SK-N-SH (cell line): ENCODE results near the gene FLAD1. TPM values are rescaled to one million over a fixed set of nuclear protein-coding genes. Genes with fewer than 3 reads are reported as not detected.

ENCODE experiments used
- CTCF ChIA-PET: fragments of 300-600, 350-600 bp; formaldehyde crosslinking; extraction: SDS; loops from one replicate; lab custom pipeline; 2021; lab: Yijun Ruan, JAX
- POLR2A ChIA-PET: fragments of 350-600 bp; sonication (Branson Sonifier 250); formaldehyde crosslinking; extraction: SDS; loops from one replicate; lab custom pipeline; 2020; ENCODE audit warnings: antibody characterized with exemption, inconsistent platforms; lab: Yijun Ruan, JAX
- DNase-seq: peaks from one replicate; pipeline ENCODE4 v3.0.0; 2012
- H2AFZ ChIP-seq: fragments of 200-600 bp; sonication (generic); 2 replicates; pipeline ENCODE4 v1.8.1; 2016; ENCODE audit warnings: antibody characterized with exemption, mild to moderate bottlenecking, low read depth
- H3F3A ChIP-seq: fragments of 200-600 bp; sonication (generic); replicated peaks from 2 replicates; pipeline ENCODE3; 2016; ENCODE audit warnings: antibody characterized with exemption, mild to moderate bottlenecking; ENCODE audit not compliant: insufficient read depth
- H3K27ac ChIP-seq, 2 experiments: fragments of 200-500 bp in 1 of 2; fragments of 200-600 bp in 1 of 2; sonication (Bioruptor generic) in 1 of 2; sonication (generic), shearing (Covaris generic) in 1 of 2; 2 replicates each; pipeline versions ENCODE4 v1.5.1 to v1.6.1; 2014 to 2016; ENCODE audit warnings: low read depth in 2 of 2, inconsistent platforms in 1 of 2, low read length in 1 of 2, mild to moderate bottlenecking in 1 of 2, mixed read lengths in 1 of 2
- H3K27me3 ChIP-seq: fragments of 200-600 bp; sonication (generic), shearing (Covaris generic); 2 replicates; pipeline ENCODE4 v1.6.1; 2016; ENCODE audit warnings: mixed run types; ENCODE audit not compliant: insufficient read depth
- H3K36me3 ChIP-seq, 2 experiments: fragments of 200-500 bp in 1 of 2; fragments of 200-600 bp in 1 of 2; sonication (Bioruptor generic) in 1 of 2; sonication (generic) in 1 of 2; replicated peaks in 1 of 2; 2 replicates each; pipeline versions ENCODE3 to v1.5.1; 2014 to 2016; ENCODE audit warnings: low read length in 1 of 2, mild to moderate bottlenecking in 1 of 2; ENCODE audit not compliant: insufficient read depth in 2 of 2, control insufficient read depth in 1 of 2
- H3K4me1 ChIP-seq, 2 experiments: fragments of 200-500 bp in 1 of 2; fragments of 200-600 bp in 1 of 2; sonication (Bioruptor generic) in 1 of 2; sonication (generic), shearing (Covaris generic) in 1 of 2; 2 replicates each; pipeline versions ENCODE4 v1.5.1 to v1.6.1; 2014 to 2016; ENCODE audit warnings: low read depth in 1 of 2, low read length in 1 of 2, mixed run types in 1 of 2; ENCODE audit not compliant: insufficient read depth in 2 of 2, control insufficient read depth in 1 of 2
- H3K4me2 ChIP-seq: fragments of 200-600 bp; sonication (generic), shearing (Covaris generic); 2 replicates; pipeline ENCODE4 v1.6.1; 2017; ENCODE audit warnings: mixed run types
- H3K4me3 ChIP-seq, 2 experiments: fragments of 200-500 bp in 1 of 2; fragments of 200-600 bp in 1 of 2; sonication (Bioruptor generic) in 1 of 2; sonication (generic), shearing (Covaris generic) in 1 of 2; 2 replicates each; pipeline versions ENCODE4 v1.5.1 to v1.8.1; 2014 to 2016; ENCODE audit warnings: low read depth in 2 of 2, inconsistent platforms in 1 of 2, low read length in 1 of 2, mild to moderate bottlenecking in 1 of 2, mixed read lengths in 1 of 2, moderate library complexity in 1 of 2
- H3K79me2 ChIP-seq: fragments of 200-600 bp; sonication (generic); 2 replicates; pipeline ENCODE4 v1.8.1; 2017; ENCODE audit warnings: mild to moderate bottlenecking; ENCODE audit not compliant: insufficient read depth
- H3K9ac ChIP-seq: fragments of 200-600 bp; sonication (generic); 2 replicates; pipeline ENCODE4 v1.6.1; 2017; ENCODE audit warnings: mixed run types
- H3K9me2 ChIP-seq: fragments of 200-600 bp; sonication (generic); 2 replicates; pipeline ENCODE4 v1.6.1; 2017; ENCODE audit warnings: mixed run types
- H3K9me3 ChIP-seq: fragments of 200-600 bp; sonication (generic); 2 replicates; pipeline ENCODE4 v1.6.1; 2017; ENCODE audit warnings: mixed run types, mild to moderate bottlenecking, moderate library complexity
- H4K20me1 ChIP-seq: fragments of 200-600 bp; sonication (generic); 2 replicates; pipeline ENCODE4 v1.6.1; 2017; ENCODE audit warnings: mild to moderate bottlenecking, mixed run types; ENCODE audit not compliant: insufficient read depth
- CHD2 ChIP-seq: fragments of 150-350 bp; IDR thresholded peaks from 2 replicates; pipeline ENCODE4 v1.6.1; 2018; ENCODE audit warnings: low read length; ENCODE audit not compliant: partially characterized antibody
- CTCF ChIP-seq: fragments of 200-600 bp; sonication (generic); IDR thresholded peaks from 2 replicates; pipeline ENCODE4 v1.6.1; 2017; ENCODE audit warnings: antibody characterized with exemption, mild to moderate bottlenecking, moderate library complexity
- FOSL2 ChIP-seq: IDR thresholded peaks from 2 replicates; pipeline ENCODE4 v1.4.0; 2012; ENCODE audit warnings: low read depth, mild to moderate bottlenecking, moderate library complexity, borderline replicate concordance
- FOXJ3 ChIP-seq: sonication (generic); formaldehyde crosslinking; IDR thresholded peaks from 2 replicates; pipeline ENCODE4 v1.5.1; 2020; ENCODE audit warnings: mild to moderate bottlenecking, missing genetic modification reagents
- FOXM1 ChIP-seq: IDR thresholded peaks from 2 replicates; pipeline ENCODE4 v1.4.0; 2012; ENCODE audit warnings: low read depth, mild to moderate bottlenecking
- GATA2 ChIP-seq: sonication (generic); formaldehyde crosslinking; IDR thresholded peaks from 2 replicates; pipeline ENCODE4 v1.5.0; 2020; ENCODE audit warnings: mild to moderate bottlenecking, missing genetic modification reagents
- IRF3 ChIP-seq: fragments of 150-350 bp; IDR thresholded peaks from 2 replicates; pipeline ENCODE4 v1.6.1; 2016; ENCODE audit warnings: mild to moderate bottlenecking, low read depth, low read length
- MAX ChIP-seq: IDR thresholded peaks from 2 replicates; pipeline ENCODE4 v1.4.0; 2012; ENCODE audit warnings: low read depth
- NRF1 ChIP-seq: IDR thresholded peaks from 2 replicates; pipeline ENCODE4 v1.6.1; 2012; ENCODE audit warnings: low read depth, mild to moderate bottlenecking, low read length
- RAD21 ChIP-seq: IDR thresholded peaks from 2 replicates; pipeline ENCODE4 v1.6.1; 2012; ENCODE audit warnings: mild to moderate bottlenecking, low read length
- RCOR1 ChIP-seq: fragments of 150-350 bp; IDR thresholded peaks from 2 replicates; pipeline ENCODE4 v1.6.1; 2017; ENCODE audit warnings: antibody characterized with exemption, low read length
- SIN3A ChIP-seq: IDR thresholded peaks from 2 replicates; pipeline ENCODE4 v1.6.1; 2012; ENCODE audit warnings: low read depth, mild to moderate bottlenecking, low read length, moderate library complexity, borderline replicate concordance
- SMC3 ChIP-seq: IDR thresholded peaks from 2 replicates; pipeline ENCODE4 v1.6.1; 2012; ENCODE audit warnings: low read depth, low read length, improper control_type of control experiment
- TEAD4 ChIP-seq: IDR thresholded peaks from 2 replicates; pipeline ENCODE4 v1.4.0; 2012; ENCODE audit warnings: mild to moderate bottlenecking, borderline replicate concordance; ENCODE audit not compliant: insufficient read depth
- USF1 ChIP-seq: IDR thresholded peaks from 2 replicates; pipeline ENCODE4 v1.4.0; 2012; ENCODE audit warnings: low read depth, borderline replicate concordance
- YY1 ChIP-seq: IDR thresholded peaks from 2 replicates; pipeline ENCODE4 v1.4.0; 2012; ENCODE audit warnings: low read depth, mild to moderate bottlenecking
- WGBS: methylation state at CpG from one replicate; pipeline ENCODE4 v1.1.6; 2017; ENCODE audit warnings: low lambda C conversion rate; 5-methylcytosine and 5-hydroxymethylcytosine counted together
- polyA plus RNA-seq, 3 experiments: library from polyadenylated mRNA; depleted of rRNA; stranded (reverse); fragments of >200 nt; gene quantifications; 2 replicates each; pipeline ENCODE4 v1.2.3, GENCODE V29; 2012

Gene FLAD1
- polyA plus RNA-seq, 1 of the 3 experiments (the other 2 are of a cell fraction) = 50.8 TPM

GRCh38 chr1:154998818-154999570 is 15.8 kb downstream of the FLAD1 start:
- Histone ChIP-seq H3K9me2 (no peaks in the 10 kb centered on the region), H3K27me3 (no peaks in the 10 kb centered on the region), H3K9ac (peak overlapping the region; percentile 2; the same call in 1 of the 2 replicates), H2AFZ (peak overlapping the region; percentile 54; the same call in 1 of the 2 replicates), H3F3A (peaks cover 27% of the 10 kb centered on the region), H3K36me3 (no peaks in the 10 kb centered on the region), H3K4me1 (peaks cover 13 to 19% of the 10 kb centered on the region in 2 experiments), H3K79me2 (peaks cover 17% of the 10 kb centered on the region), H3K4me3 (peak overlapping the region; percentile 48 to 57; a peak in 3 of 4 replicates), H3K4me2 (peak overlapping the region; percentile 96), H3K9me3 (no peaks in the 10 kb centered on the region), H3K27ac (peak overlapping the region; percentile 7 to 94; a peak in 3 of 4 replicates), H4K20me1 (no peaks in the 10 kb centered on the region)
- peak; percentile 78 for DNase-seq
- ChIA-PET POLR2A (interaction anchor here (0.7 to 3.0 kb wide), 6 partner anchors 11 to 45 kb away, joined by 3 to 18 read pairs (median 5); partner anchors contain the start of genes FLAD1, PBXIP1, PYGO2 and SHC1), CTCF (interaction anchor here (0.6 to 14.0 kb wide), 33 partner anchors 9 to 518 kb away, joined by 3 to 640 read pairs (median 6); partner anchors contain the start of genes ADAM15, CKS1B, CLK2 and EFNA3)
- TF ChIP-seq IRF3 (no peak), RCOR1 (peak; percentile 56; the same call in 1 of the 2 replicates), MAX (peak; percentile 20; the same call in 1 of the 2 replicates), FOXJ3 (0 out of 2 replicates have a peak, but pooled peaks have one; percentile 14), USF1 (no peak), TEAD4 (no peak), FOXM1 (no peak), GATA2 (CRISPR knock-in tag) (peak; percentile 12; the same call in 1 of the 2 replicates), YY1 (no peak), NRF1 (no peak), CHD2 (no peak), FOSL2 (no peak), SIN3A (peak; percentile 50; the same call in 1 of the 2 replicates), CTCF (peak; percentile 97), SMC3 (peak; percentile 82), RAD21 (peak; percentile 70)
- WGBS = 34% methylated on average over 24 of the region's 40 CpGs
